Myocyte (in vitro differentiated cells): Measurements from ENCODE around the gene MRPS11. TPM values are rescaled to one million over a fixed set of nuclear protein-coding genes. Genes with fewer than 3 reads are reported as not detected.
"Not testable (repeated sequence)": the region's sequence is repeated elsewhere in the genome, so short reads cannot be mapped to it uniquely, and the experiment has no call there.

Experiments
- DNase-seq: peaks from one replicate; pipeline ENCODE4 v3.0.0-alpha.2; 2012; ENCODE audit warnings: low read depth
- total RNA-seq: library from RNA; depleted of rRNA; stranded (reverse); fragments of >200 nt; gene quantifications from 2 replicates; pipeline ENCODE4 v1.2.3, GENCODE V29; 2014

The MRPS11 gene
- total RNA-seq, 1 donor from 2014 or later, result 50.4 TPM

GRCh38 chr15:88454867-88455810 is 12.4 kb upstream of the MRPS11 start:
- peak; percentile 82 for DNase-seq

DNA sequence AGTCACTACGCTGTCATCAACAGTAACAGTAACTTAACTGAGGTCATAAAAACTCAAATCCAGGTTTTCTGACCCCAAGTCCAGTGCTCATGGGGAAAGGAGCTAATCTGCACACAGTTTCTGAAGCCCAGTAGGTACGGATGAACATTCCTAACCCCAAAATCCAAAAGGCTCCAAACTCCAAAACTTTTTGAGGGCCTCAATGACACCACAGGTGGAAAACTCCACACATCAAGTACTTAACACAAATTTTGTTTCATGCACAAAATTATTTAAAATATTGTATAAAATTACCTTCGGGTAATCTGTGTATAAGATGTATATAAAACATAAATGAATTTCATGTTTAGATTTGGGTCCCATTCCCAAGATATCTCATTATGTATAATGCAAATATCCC is 10.8 kb upstream of the MRPS11 start:
- no peak for DNase-seq

DNA sequence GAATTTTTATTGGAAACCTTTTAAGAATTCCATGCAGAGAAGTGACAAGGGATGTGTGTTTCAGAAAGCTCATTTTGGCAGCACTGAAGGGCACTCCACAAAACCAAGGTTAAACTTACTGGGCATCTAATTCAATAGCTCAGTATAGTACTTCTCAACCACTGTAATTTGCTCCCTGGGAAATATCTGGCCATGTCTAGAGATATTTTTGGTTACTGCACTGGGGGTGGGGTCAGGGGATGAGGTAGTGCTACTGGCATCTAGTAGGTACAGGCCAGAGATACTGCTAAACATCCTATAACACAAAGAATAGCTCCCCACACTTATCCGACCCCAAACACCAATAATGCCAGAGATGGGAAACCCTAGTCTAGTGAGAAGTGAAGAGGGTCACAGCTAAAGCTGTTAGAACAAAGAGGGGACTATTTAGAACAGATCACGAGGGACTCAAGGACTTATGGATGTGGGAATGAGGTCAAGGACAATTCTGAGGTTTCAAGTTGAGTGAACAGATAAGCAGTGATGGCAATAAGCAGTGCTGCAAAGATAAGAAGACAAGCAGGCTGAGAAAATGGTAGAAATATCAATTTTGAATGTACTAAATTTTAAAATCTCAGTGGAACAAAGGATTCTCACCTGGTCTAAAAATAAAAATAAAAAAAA is 3.5 kb upstream of the MRPS11 start:
- DNase-seq, result no peak

- DNase-seq, result no peak
Observed at GRCh38 chr15:88465633-88466224, 1.8 kb upstream of the MRPS11 start.

- DNase-seq, result peak; percentile 53
Observed at GRCh38 chr15:88467935-88468528, 524 bp downstream of the MRPS11 start.

DNA sequence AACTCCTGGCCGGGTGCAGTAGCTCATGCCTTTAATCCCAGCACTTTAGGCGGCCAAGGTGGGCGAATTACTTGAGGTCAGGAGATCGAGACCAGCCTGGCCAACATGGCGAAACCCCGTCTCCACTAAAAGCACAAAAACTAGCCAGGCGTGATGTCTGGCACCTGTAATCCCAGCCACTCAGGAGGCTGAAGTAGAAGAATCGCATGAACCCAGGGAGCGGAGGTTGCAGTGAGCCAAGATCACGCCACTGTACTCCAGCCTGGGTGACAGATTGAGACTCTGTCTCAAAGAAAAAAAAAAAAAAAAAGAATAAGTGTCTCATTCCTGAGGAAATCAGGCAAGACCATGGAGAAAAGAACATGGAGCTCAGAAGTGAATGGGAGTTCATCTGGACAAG is 1.2 kb downstream of the MRPS11 start:
- not testable (repeated sequence) for DNase-seq

GRCh38 chr15:88469321-88469720 is 1.8 kb downstream of the MRPS11 start:
- DNase-seq, result no peak

GRCh38 chr15:88470625-88471372 is 3.3 kb downstream of the MRPS11 start:
- DNase-seq, result no peak

- no peak for DNase-seq
Observed at GRCh38 chr15:88472225-88472624, 4.7 kb downstream of the MRPS11 start.

GRCh38 chr15:88473661-88474293 is 6.3 kb downstream of the MRPS11 start:
- not testable (repeated sequence) for DNase-seq

DNA sequence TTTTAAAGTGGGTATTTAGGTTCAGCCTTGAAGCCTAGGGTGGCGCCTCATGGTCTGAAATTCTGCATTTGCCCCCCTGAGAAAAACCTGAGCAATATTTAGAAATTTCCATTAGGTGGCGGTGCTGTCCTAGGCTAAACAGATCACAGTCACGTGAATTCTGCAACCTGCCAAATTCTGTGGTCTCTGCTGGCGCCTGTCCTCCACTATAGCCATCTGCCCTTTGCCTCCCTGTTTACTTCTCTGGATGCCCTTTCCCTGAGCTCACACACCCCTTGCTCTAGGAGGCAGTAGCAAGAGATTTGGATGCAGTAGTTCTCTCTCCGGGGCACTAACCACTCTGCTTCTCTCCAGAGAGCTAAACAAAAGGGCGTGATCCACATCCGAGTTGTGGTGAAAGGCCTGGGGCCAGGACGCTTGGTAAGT is 9.1 kb downstream of the MRPS11 start:
- peak; percentile 67 for DNase-seq

GRCh38 chr15:88477126-88477525 is 9.6 kb downstream of the MRPS11 start:
- no peak for DNase-seq

GRCh38 chr15:88477904-88478303 is 10.4 kb downstream of the MRPS11 start:
- DNase-seq, result no peak

DNA sequence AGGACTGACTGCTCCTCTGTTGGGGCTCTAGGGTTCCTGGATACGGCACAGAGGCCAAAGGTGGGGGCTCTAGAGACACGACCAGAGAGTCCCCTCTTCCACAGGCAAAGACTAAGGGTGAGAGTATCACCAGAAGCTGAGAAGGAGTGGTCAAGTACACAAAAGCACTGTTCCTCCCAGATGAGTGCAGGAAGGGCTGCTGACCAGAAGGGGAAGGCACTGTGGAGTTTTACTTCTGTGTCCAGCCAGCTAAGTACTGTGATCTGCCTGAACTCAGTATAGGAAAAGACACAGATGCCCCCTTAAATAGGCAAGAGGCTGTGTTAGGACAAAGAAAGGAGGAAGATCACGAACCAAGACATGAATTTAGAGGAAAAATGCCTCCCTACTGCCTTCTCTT is 11.7 kb downstream of the MRPS11 start:
- no peak for DNase-seq

DNA sequence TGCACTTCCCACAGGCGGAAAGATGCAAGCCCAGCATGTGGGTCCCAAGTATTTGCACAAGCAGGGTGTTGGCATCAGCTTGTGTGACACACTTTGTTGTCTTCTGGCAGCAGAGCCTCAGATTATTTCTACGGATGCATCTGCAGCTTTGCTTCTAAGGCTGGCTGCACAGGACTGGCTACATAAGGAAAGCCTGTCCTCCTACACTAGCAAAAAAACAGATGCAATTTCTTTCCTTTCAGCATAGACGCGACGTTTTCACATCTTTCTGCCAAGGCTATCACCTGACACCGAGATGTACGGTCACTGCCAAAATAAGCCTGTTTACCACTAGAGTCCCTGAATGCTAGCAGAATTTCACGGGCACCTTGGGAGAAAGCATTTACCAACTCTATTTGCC is 13.5 kb downstream of the MRPS11 start:
- no peak for DNase-seq

GRCh38 chr15:88482263-88482662 is 14.8 kb downstream of the MRPS11 start:
- no peak for DNase-seq

- DNase-seq, result peak; percentile 61
Observed at GRCh38 chr15:88484682-88485331, 17.3 kb downstream of the MRPS11 start.

GRCh38 chr15:88487178-88487795 is 19.8 kb downstream of the MRPS11 start:
- peak; percentile 77 for DNase-seq

GRCh38 chr15:88487796-88488523 is 20.5 kb downstream of the MRPS11 start:
- DNase-seq, result no peak
